ENCODE results near the gene CEP350. TPM values are rescaled to one million over a fixed set of nuclear protein-coding genes. Genes with fewer than 3 reads are reported as not detected.

Gene CEP350
- total and polyA plus RNA-seq, 2 donors (not counting 1 experiment from before 2014, with no cell fraction given), result 19.0 to 101 TPM

DNA sequence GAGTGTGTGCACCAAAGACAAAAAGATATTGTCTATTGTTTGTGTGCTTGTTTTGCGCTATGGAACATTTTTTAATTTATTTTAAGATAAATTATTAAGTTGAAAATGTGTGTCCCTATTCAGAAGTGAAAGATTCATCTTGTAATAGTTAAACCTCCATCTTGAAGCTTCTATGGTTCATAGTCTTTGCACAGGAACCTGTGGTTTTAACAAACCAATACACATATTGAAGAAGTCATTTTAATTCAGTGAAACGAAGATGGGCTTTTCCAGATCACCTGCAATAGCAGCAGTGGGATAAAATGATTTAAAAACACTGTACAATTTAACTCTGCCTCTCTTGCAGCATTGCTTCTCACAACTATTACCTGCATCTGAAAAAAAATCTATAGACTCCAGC lies 157.5 kb downstream of the CEP350 start:
- Histone ChIP-seq H3K4me2 (ENCODE audit: extremely low read depth, insufficient read depth, low read length) (no peak overlapping the region), H3K4me1 (ENCODE audit: control insufficient read depth, extremely low read depth, insufficient read depth, low read length) (peaks cover 1% of the 10 kb centered on the region), H3K27ac (ENCODE audit: insufficient read depth, low read length) (no peak overlapping the region), H3K4me3 (replicated peaks in 1 of 4; ENCODE audit: control extremely low read depth in 1 of 4, insufficient read depth in 1 of 4, low read depth in 3 of 4, low read length in 4 of 4) (no peak overlapping the region), H3K27me3 (ENCODE audit: control insufficient read depth, insufficient read depth, low read length) (no peaks in the 10 kb centered on the region), H3K79me2 (ENCODE audit: control insufficient read depth, insufficient read depth, low read length) (no peaks in the 10 kb centered on the region), H4K20me1 (ENCODE audit: control insufficient read depth, extremely low read depth, insufficient read depth, low read length) (no peaks in the 10 kb centered on the region), H3K9me3 (ENCODE audit: control insufficient read depth, insufficient read depth, low read depth, low read length) (no peaks in the 10 kb centered on the region), H3K36me3 (ENCODE audit: control insufficient read depth, insufficient read depth, low read length) (peaks cover 8% of the 10 kb centered on the region), H2AFZ (ENCODE audit: low read length) (no peak overlapping the region), H3K9ac (ENCODE audit: insufficient read depth, low read length) (no peak overlapping the region)
- DNase-seq (ENCODE audit: low read depth in 2 of 2), result no peak
- TF ChIP-seq, protein P1, sequence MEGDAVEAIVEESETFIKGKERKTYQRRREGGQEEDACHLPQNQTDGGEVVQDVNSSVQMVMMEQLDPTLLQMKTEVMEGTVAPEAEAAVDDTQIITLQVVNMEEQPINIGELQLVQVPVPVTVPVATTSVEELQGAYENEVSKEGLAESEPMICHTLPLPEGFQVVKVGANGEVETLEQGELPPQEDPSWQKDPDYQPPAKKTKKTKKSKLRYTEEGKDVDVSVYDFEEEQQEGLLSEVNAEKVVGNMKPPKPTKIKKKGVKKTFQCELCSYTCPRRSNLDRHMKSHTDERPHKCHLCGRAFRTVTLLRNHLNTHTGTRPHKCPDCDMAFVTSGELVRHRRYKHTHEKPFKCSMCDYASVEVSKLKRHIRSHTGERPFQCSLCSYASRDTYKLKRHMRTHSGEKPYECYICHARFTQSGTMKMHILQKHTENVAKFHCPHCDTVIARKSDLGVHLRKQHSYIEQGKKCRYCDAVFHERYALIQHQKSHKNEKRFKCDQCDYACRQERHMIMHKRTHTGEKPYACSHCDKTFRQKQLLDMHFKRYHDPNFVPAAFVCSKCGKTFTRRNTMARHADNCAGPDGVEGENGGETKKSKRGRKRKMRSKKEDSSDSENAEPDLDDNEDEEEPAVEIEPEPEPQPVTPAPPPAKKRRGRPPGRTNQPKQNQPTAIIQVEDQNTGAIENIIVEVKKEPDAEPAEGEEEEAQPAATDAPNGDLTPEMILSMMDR (conservative IDR thresholded peaks at IDR 0.05 in 1 of 2, IDR thresholded peaks at IDR 0.05 in 1 of 2; ENCODE audit: low read depth in 1 of 2, low read length in 2 of 2), result no peak
- TF ChIP-seq EZH2 (IDR thresholded peaks at IDR 0.05; ENCODE audit: low read length, missing control alignments), result no peak

DNA sequence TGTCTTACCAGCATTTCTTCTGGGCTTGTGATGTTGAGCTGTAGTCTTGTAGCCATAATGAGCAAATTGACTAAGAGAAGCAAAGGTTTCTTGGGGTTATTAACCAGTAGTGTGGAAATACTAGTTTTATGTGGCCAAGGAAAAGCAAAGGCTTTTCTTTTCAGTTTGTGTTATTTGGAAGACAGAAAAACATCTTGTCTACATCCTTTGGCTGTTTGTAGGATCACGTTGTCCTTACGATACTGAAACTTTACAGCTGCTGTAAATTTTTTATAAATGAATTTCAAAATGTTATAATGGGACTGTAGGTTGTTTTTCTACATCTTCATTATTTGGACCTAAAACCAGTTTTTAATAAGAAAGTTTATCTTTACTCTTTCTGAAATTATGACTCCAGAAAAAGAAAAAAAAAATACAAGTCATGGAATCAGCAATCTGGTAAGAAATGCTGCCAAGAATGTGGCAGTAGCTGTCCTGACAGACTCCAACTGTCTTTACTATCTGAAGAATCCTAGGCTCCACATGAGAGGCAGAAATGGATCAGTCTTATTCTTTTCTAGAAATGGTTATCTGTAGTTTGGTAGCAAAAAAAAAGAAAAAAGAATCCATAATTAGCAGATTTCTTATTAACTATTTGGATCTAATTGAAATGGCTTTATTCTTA lies 158.5 kb downstream of the CEP350 start:
- Histone ChIP-seq H3K9ac (ENCODE audit: insufficient read depth, low read length) (no peak overlapping the region), H4K20me1 (ENCODE audit: control insufficient read depth, extremely low read depth, insufficient read depth, low read length) (no peaks in the 10 kb centered on the region), H3K4me1 (ENCODE audit: control insufficient read depth, extremely low read depth, insufficient read depth, low read length) (peaks cover 10% of the 10 kb centered on the region), H3K27ac (ENCODE audit: insufficient read depth, low read length) (peak overlapping the region; percentile 10), H3K36me3 (ENCODE audit: control insufficient read depth, insufficient read depth, low read length) (peaks cover 8% of the 10 kb centered on the region), H3K27me3 (ENCODE audit: control insufficient read depth, insufficient read depth, low read length) (no peaks in the 10 kb centered on the region), H3K4me2 (ENCODE audit: extremely low read depth, insufficient read depth, low read length) (peak overlapping the region; percentile 11), H2AFZ (ENCODE audit: low read length) (no peak overlapping the region), H3K79me2 (ENCODE audit: control insufficient read depth, insufficient read depth, low read length) (no peaks in the 10 kb centered on the region), H3K9me3 (ENCODE audit: control insufficient read depth, insufficient read depth, low read depth, low read length) (no peaks in the 10 kb centered on the region), H3K4me3 (replicated peaks in 1 of 4; ENCODE audit: control extremely low read depth in 1 of 4, insufficient read depth in 1 of 4, low read depth in 3 of 4, low read length in 4 of 4) (no peak overlapping the region)
- no peak for TF ChIP-seq EZH2 (IDR thresholded peaks at IDR 0.05; ENCODE audit: low read length, missing control alignments)
- TF ChIP-seq, protein P1 (conservative IDR thresholded peaks at IDR 0.05 in 1 of 2, IDR thresholded peaks at IDR 0.05 in 1 of 2; ENCODE audit: low read depth in 1 of 2, low read length in 2 of 2), result no peak
- DNase-seq (ENCODE audit: low read depth in 2 of 2), result peak in 1 of 2 donors; percentile 91

DNA sequence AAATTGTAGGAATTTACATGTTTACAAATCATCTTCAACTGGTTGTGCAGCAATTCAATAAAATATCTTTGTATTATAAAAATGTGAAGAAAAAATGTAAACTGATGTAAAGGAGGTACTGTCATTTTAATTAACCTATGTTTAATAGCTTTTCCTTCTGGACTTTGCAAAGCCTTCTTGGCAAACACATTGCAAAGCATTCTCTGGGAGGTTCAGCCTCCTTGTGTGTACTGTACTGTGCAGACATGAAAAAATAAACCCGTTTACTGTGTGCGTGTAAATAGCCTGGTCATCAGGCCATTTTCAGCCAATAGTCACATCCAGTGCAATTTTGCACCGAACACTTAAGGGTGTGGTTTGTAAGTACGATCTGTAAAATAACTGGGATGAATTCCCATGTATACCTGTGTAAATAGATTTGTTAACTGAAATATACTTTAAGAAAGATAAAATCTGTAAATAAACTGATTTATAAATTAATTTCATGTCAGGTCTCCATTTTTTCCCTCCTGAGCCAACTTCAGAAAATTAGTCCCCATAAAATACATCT lies 159.9 kb downstream of the CEP350 start:
- no peaks in the 10 kb centered on the region for H3K79me2 ChIP-seq (ENCODE audit: control insufficient read depth, insufficient read depth, low read length)
- H2AFZ ChIP-seq (ENCODE audit: low read length), result no peak overlapping the region
- no peaks in the 10 kb centered on the region for H3K27me3 ChIP-seq (ENCODE audit: control insufficient read depth, insufficient read depth, low read length)
- H3K4me2 ChIP-seq (ENCODE audit: extremely low read depth, insufficient read depth, low read length), result no peak overlapping the region
- no peak overlapping the region for H3K9ac ChIP-seq (ENCODE audit: insufficient read depth, low read length)
- no peak overlapping the region for H3K4me3 ChIP-seq (replicated peaks in 1 of 4; ENCODE audit: control extremely low read depth in 1 of 4, insufficient read depth in 1 of 4, low read depth in 3 of 4, low read length in 4 of 4)
- no peaks in the 10 kb centered on the region for H4K20me1 ChIP-seq (ENCODE audit: control insufficient read depth, extremely low read depth, insufficient read depth, low read length)
- H3K4me1 ChIP-seq (ENCODE audit: control insufficient read depth, extremely low read depth, insufficient read depth, low read length), result peaks cover 10% of the 10 kb centered on the region
- TF ChIP-seq, protein P1 (conservative IDR thresholded peaks at IDR 0.05 in 1 of 2, IDR thresholded peaks at IDR 0.05 in 1 of 2; ENCODE audit: low read depth in 1 of 2, low read length in 2 of 2), result no peak
- no peaks in the 10 kb centered on the region for H3K9me3 ChIP-seq (ENCODE audit: control insufficient read depth, insufficient read depth, low read depth, low read length)
- H3K27ac ChIP-seq (ENCODE audit: insufficient read depth, low read length), result no peak overlapping the region
- DNase-seq (ENCODE audit: low read depth in 2 of 2), result no peak
- peaks cover 8% of the 10 kb centered on the region for H3K36me3 ChIP-seq (ENCODE audit: control insufficient read depth, insufficient read depth, low read length)
